ENCODE results near the gene PALB2. TPM values are rescaled to one million over a fixed set of nuclear protein-coding genes. Genes with fewer than 3 reads are reported as not detected.
"Not testable (repeated sequence)": the region's sequence is repeated elsewhere in the genome, so short reads cannot be mapped to it uniquely, and the experiment has no call there.

The PALB2 gene
- total RNA-seq, 1 experiment from 2014 or later, result 21.7 TPM

DNA sequence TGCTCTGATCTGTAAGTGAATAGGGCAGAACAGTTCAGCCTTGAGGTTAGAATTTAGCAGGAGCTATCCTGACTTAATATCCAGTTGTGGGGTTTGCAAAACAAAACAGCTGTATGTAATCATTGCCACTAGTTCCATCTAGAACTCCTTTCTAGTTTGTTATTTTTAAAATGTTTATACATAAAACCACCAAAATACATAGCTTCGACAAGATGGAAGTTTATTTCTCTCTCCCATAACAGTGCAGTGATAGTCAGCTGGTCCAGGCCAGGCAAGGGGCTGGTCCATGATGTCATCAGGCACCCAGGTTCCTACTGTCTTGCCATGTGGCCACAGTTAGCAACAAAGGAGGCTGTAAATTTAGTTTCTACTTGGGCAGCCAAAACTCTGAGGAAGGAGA is 27.1 kb upstream of the PALB2 start:
- Histone ChIP-seq H3K27me3 (ENCODE audit: control insufficient read depth, insufficient read depth, low read length) (no peaks in the 10 kb centered on the region), H3K36me3 (replicated peaks; ENCODE audit: control insufficient read depth, insufficient read depth, low read length) (peaks cover 34% of the 10 kb centered on the region), H3K4me3 (ENCODE audit: insufficient read depth, low read depth, low read length) (no peak overlapping the region)
- DNase-seq, result no peak

DNA sequence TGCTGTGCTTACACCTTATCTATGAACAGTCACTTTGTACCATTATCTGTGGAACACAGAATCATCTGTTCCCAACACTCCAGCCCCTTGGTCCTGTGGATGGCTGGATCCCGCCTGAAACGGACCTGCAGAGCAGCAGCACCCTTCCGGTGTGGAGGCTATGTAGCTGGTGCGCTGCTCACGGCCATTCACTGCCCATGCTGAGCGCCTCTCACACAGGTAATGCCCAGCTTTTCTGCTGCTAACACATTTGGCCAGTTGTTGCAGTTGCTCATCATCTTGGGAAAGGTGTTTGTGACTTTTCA is 26.2 kb upstream of the PALB2 start:
- Histone ChIP-seq H3K4me3 (ENCODE audit: insufficient read depth, low read depth, low read length) (no peak overlapping the region), H3K36me3 (replicated peaks; ENCODE audit: control insufficient read depth, insufficient read depth, low read length) (peaks cover 34% of the 10 kb centered on the region), H3K27me3 (ENCODE audit: control insufficient read depth, insufficient read depth, low read length) (no peaks in the 10 kb centered on the region)
- DNase-seq, result no peak

DNA sequence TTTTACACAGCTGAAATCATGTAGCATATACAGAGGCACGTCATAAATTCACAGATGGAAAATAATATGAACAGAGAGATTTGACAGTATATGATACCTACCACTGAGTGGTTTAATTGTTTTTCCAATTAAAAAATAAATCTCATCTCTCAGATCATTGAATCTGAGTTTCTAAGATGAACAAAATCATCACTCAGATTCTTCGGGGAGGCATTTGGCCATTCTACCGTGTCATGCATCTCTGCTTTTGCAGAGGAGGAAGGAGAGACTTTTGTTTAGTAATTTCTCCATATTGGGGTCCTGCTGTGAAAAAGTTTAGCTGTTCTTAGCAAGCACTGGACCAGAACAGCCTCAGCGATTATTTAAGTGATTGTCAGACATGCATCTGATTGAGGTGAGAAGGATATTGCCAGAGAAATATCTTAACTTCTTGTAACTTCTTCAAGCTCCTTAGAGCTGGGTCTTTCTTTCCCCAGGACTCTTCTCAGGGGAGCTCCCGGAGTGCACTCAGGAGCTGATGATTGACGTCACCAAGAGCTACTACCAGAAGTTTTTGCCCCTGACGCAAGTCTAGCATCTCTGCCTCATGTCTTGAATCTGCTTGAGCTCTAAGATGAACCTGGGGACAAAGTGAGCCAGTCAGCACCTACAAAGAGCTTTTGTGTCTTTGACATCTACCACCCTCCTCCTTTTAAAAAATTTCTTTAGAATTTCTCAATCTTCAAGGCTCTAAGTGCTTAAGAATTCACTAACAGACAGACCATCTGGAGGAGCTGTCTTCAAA is 25.7 kb upstream of the PALB2 start:
- no peaks in the 10 kb centered on the region for H3K27me3 ChIP-seq (ENCODE audit: control insufficient read depth, insufficient read depth, low read length)
- no peak overlapping the region for H3K4me3 ChIP-seq (ENCODE audit: insufficient read depth, low read depth, low read length)
- DNase-seq, result no peak
- peaks cover 35% of the 10 kb centered on the region for H3K36me3 ChIP-seq (replicated peaks; ENCODE audit: control insufficient read depth, insufficient read depth, low read length)

DNA sequence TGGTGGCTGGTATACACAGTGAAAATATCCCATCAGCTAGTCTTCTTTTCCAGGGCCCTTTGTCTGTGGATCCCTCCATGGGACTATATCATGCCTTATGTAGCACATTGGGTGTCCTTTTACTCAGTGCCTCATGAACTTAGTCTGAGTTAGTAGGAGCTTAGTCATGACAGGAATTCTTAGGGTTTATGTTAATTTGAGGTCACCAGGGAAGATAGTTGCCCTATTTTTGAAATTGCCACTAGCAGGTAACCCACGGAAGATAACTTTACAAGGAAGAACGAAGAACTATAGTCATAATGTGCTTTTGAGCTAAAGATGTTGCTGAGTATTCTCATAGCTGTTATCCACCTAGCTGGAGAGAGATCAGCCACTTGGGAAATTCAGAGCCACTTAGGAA is 22.8 kb upstream of the PALB2 start:
- H3K27me3 ChIP-seq (ENCODE audit: control insufficient read depth, insufficient read depth, low read length), result no peaks in the 10 kb centered on the region
- DNase-seq, result no peak
- no peak overlapping the region for H3K4me3 ChIP-seq (ENCODE audit: insufficient read depth, low read depth, low read length)
- peaks cover 28% of the 10 kb centered on the region for H3K36me3 ChIP-seq (replicated peaks; ENCODE audit: control insufficient read depth, insufficient read depth, low read length)

DNA sequence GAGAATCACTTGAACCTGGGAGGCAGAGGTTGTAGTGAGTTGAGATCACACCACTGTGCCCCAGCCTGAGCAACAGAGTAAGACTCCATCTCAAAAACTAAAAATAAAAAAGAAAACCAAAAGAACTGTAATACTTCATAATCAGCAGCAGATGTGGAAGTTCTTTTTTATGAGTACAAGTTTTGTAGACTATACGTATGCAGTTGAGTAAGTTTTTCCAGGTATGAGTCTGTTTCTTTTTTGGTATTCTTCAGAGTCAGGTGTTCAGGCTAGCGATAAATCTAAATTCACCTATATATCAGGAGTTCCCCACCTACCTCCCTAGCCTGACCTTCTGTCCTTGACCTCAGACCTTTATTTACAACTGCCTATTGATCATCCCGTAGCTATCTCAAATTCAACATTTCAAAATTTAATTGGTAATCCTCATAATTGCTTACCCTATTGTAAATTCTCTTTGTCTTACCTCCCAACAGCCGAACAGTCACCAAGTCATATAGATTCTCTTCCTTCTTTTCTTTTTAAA is 10.9 kb upstream of the PALB2 start:
- H3K4me3 ChIP-seq (ENCODE audit: insufficient read depth, low read depth, low read length), result no peak overlapping the region
- H3K27me3 ChIP-seq (ENCODE audit: control insufficient read depth, insufficient read depth, low read length), result no peaks in the 10 kb centered on the region
- no peak for DNase-seq
- H3K36me3 ChIP-seq (replicated peaks; ENCODE audit: control insufficient read depth, insufficient read depth, low read length), result peaks cover 2% of the 10 kb centered on the region; the same call in 1 of the 2 replicates

DNA sequence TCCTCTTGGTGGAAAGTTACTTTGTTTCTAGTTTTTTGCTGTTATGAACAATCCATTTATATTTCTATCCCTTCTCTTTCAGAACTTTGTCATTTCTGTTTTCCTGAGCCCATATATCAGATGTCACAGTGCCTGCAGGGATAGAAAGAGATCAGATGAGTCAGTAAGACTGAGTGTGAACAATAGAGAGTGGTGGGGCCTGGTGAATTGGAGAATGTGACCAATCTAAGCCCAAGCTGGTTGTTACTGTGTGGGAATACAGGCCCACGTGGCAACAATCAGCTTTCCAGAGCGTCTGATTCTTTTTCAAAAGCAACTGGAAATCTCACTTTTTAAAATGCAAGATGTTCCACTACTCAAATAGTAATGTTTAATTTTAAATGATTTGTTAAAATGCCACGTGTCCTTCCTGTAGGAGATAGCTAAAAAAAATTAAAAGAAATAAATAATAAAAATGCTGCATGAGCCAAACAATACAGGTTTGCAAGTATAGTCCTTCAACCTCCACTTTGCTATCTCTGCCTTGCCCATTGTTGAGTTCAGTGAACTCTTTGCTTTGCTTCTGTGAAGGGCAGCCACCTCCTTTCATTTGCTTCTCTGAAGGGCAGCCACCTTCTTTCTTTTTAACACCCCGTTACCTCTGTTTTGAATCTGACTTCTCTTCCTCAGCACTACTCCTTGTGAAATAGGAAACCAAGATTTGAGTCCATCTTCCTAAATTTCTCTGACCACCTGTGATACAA is 9.7 kb upstream of the PALB2 start:
- peaks cover 2% of the 10 kb centered on the region; the same call in 1 of the 2 replicates for H3K36me3 ChIP-seq (replicated peaks; ENCODE audit: control insufficient read depth, insufficient read depth, low read length)
- no peak overlapping the region for H3K4me3 ChIP-seq (ENCODE audit: insufficient read depth, low read depth, low read length)
- no peaks in the 10 kb centered on the region for H3K27me3 ChIP-seq (ENCODE audit: control insufficient read depth, insufficient read depth, low read length)
- DNase-seq, result no peak

DNA sequence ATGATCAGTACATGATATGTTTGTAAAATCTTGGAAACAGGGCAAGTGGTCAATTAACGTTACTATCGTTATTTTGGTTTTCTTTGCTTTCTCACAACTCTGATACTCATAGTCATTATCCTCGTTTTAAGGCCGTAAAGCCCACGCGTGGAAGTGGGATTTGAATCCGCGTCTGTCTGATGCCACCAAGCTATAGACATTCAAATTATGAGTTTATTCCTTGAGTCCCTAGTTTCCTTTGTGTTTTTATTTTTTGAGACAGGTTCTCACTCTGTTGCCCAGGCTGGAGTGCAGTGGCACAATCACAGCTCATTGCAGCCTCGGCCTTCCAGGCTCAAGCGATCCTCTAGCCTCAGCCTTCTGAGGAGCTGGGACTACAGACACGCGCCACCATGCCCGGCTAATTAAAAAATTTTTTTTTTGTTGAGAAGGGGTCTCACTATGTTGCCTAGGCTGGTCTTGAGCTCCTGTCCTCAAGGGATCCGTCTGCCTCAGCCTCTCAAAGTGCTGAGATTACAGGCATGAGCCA is 1.2 kb upstream of the PALB2 start:
- H3K4me3 ChIP-seq (ENCODE audit: insufficient read depth, low read depth, low read length), result peak overlapping the region; percentile 81
- H3K27me3 ChIP-seq (ENCODE audit: control insufficient read depth, insufficient read depth, low read length), result no peaks in the 10 kb centered on the region
- DNase-seq, result no peak
- peaks cover 7% of the 10 kb centered on the region for H3K36me3 ChIP-seq (replicated peaks; ENCODE audit: control insufficient read depth, insufficient read depth, low read length)

DNA sequence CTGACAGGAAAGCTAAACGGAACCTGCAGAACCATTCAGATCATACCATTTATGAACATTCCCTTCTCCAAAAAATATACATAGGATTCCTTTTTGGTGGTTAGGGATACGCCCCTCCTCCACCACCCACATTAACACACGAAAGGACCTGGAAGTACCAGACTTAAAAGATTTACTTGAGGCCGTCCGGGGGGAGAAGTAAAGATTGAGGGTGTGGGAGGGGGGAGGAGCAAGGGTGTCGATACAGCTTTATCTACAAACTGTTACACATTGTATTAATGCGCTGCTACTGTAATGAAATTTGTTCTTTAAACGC is 537 bp downstream of the PALB2 start:
- Histone ChIP-seq H3K27me3 (ENCODE audit: control insufficient read depth, insufficient read depth, low read length) (no peaks in the 10 kb centered on the region), H3K36me3 (replicated peaks; ENCODE audit: control insufficient read depth, insufficient read depth, low read length) (peaks cover 12% of the 10 kb centered on the region), H3K4me3 (ENCODE audit: insufficient read depth, low read depth, low read length) (peak overlapping the region; percentile 81)
- peak; percentile 71 for DNase-seq

DNA sequence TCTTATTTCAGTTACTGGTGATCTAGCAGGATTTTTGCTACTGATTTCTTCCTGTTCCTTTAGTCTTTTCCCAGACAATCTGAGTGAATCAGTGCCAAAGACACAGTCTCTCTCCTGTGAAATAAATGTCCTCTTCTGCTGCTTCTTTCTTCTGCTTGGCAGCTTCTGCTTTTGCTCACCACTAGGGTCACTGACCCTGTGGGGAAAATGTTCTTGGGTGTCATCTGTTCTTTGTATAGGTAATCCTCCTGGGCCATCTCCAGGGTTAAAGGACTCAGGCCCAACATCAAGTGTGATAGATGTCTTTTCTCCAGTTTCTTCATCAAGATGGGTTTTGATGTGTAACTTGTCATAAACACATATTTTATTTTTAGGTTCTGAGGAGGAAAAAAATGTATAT is 5.2 kb downstream of the PALB2 start:
- Histone ChIP-seq H3K4me3 (ENCODE audit: insufficient read depth, low read depth, low read length) (no peak overlapping the region), H3K36me3 (replicated peaks; ENCODE audit: control insufficient read depth, insufficient read depth, low read length) (peaks cover 19% of the 10 kb centered on the region), H3K27me3 (ENCODE audit: control insufficient read depth, insufficient read depth, low read length) (no peaks in the 10 kb centered on the region)
- DNase-seq, result no peak

DNA sequence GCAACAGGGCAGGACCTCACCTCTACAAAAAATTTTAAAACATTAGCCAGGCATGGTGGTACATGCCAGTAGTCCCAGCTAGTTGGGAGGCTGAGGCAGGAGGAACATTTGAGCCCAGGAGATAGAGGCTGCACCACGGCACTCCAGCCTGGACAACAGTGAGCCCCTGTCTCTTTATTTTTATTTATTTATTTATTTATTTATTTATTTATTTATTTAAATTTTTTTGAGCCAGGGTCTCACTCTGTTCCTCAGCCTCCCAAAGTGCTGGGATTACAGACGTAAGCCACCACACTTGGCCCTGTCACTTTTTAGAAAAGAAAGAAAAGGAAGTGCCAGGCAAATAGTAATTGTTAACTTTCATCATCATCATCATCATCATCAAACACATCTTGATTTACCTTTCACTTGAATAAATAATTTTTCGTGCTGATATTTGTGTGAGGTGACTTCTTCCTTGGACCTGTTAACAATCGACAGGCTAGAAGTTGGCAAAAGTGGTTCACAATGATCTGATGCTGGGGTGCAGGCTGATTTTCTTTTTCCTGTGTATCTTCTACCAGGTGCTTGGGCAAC is 6.6 kb downstream of the PALB2 start:
- no peaks in the 10 kb centered on the region for H3K27me3 ChIP-seq (ENCODE audit: control insufficient read depth, insufficient read depth, low read length)
- H3K4me3 ChIP-seq (ENCODE audit: insufficient read depth, low read depth, low read length), result no peak overlapping the region
- no peak for DNase-seq
- peaks cover 25% of the 10 kb centered on the region for H3K36me3 ChIP-seq (replicated peaks; ENCODE audit: control insufficient read depth, insufficient read depth, low read length)

DNA sequence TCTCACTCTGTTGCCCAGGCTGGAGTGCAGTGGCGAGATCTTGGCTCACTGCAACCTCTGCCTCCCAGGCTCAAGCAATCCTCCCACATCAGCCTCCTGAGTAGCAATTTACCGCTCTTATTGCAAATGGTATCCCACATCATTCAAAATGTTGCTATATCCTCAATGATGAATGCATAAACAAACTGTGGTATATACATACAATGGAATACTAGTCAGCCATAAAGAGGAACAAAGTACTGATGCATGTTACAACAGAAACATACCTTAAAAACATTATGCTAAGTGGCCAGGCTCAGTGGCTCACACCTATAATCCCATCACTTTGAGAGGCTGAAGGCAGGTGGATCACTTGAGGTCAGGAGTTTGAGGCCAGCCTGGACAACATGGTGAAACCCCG is 9.2 kb downstream of the PALB2 start:
- H3K4me3 ChIP-seq (ENCODE audit: insufficient read depth, low read depth, low read length); H3K27me3 ChIP-seq (ENCODE audit: control insufficient read depth, insufficient read depth, low read length); DNase-seq: not testable (repeated sequence)
- H3K36me3 ChIP-seq (replicated peaks; ENCODE audit: control insufficient read depth, insufficient read depth, low read length), result peaks cover 28% of the 10 kb centered on the region

DNA sequence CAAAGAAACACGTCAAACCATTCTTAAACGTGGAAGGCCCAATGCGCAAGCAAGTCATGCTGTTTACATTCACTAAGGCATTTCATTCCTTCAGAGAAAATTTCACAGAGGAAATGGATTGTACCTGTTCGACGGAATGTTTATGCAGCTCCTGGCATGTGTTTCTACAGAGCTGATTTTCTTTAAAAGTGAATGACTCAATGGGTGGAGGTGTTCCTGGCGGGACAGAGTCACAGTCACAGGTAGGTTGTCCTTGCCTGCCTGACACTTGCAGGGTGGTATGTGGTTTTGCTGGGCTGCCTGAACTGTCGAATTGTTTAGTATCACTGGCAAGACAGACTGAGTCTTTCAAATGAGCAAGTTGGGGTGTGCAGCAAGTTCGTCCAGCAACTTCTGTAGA is 11.6 kb downstream of the PALB2 start:
- no peak for DNase-seq
- H3K27me3 ChIP-seq (ENCODE audit: control insufficient read depth, insufficient read depth, low read length), result no peaks in the 10 kb centered on the region
- H3K4me3 ChIP-seq (ENCODE audit: insufficient read depth, low read depth, low read length), result no peak overlapping the region
- H3K36me3 ChIP-seq (replicated peaks; ENCODE audit: control insufficient read depth, insufficient read depth, low read length), result peaks cover 22% of the 10 kb centered on the region

DNA sequence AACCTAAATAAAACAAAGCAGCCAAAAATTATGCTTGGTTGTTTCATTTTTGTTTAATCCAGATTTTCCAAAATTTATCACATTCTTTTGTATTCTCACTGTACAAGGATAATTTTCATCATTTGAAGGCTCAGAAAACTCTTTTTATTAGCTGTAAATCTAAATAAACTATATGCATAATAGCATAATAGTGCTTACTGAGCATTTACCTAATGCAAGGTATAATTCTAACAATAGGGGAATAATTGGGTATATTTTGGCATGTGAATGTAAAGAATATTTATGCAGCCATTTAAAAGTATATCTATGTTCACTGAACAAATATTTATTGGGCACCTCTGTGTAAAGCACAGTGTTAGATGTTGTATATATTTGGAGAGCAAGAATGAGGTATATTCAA is 17.0 kb downstream of the PALB2 start:
- Histone ChIP-seq H3K36me3 (replicated peaks; ENCODE audit: control insufficient read depth, insufficient read depth, low read length) (peaks cover 16% of the 10 kb centered on the region), H3K27me3 (ENCODE audit: control insufficient read depth, insufficient read depth, low read length) (no peaks in the 10 kb centered on the region), H3K4me3 (ENCODE audit: insufficient read depth, low read depth, low read length) (no peak overlapping the region)
- no peak for DNase-seq

DNA sequence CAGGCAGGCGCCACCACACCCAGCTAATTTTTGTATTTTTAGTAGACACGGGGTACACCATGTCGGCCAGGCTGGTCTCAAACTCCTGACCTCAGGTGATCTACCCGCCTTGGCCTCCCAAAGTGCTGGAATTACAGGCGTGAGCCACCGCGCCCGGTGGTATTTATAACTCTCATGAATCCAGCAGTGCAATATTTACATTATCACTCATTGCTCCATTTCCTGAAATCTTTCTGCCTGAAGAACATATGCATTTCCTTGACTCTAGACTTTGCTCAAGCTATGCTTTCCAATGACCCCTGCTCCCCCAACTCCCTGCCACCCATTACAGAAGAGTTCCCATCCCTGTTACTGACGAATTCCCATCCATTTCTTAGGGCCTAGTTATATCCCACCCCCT is 25.3 kb downstream of the PALB2 start:
- no peaks in the 10 kb centered on the region for H3K27me3 ChIP-seq (ENCODE audit: control insufficient read depth, insufficient read depth, low read length)
- H3K36me3 ChIP-seq (replicated peaks; ENCODE audit: control insufficient read depth, insufficient read depth, low read length), result peaks cover 14% of the 10 kb centered on the region

DNA sequence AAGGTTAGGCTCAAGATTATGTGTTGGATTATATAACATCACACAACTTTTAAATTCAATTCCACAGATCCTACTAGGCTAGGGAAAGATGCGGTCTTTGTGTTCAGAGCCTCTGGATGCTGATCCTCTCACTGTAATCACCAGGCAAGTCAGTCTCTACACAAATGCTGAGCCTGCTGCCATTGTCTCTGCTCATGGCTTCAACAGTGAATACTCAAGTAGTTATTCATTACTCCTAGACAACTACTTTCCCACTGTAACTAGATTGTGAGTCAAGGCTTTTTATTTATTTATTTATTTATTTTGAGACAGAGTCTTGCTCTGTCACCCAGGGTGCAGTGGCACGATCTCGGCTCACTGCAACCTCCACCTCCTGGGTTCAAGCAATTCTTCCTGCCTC is 29.2 kb downstream of the PALB2 start:
- H3K36me3 ChIP-seq (replicated peaks; ENCODE audit: control insufficient read depth, insufficient read depth, low read length), result peaks cover 11% of the 10 kb centered on the region
- DNase-seq, result no peak
- H3K4me3 ChIP-seq (ENCODE audit: insufficient read depth, low read depth, low read length), result no peak overlapping the region
- no peaks in the 10 kb centered on the region for H3K27me3 ChIP-seq (ENCODE audit: control insufficient read depth, insufficient read depth, low read length)

More for the DNA sequence above, 25.3 kb downstream of the PALB2 start:
- no peak for DNase-seq
- H3K4me3 ChIP-seq (ENCODE audit: insufficient read depth, low read depth, low read length), result no peak overlapping the region
